ENCODE results near the gene SLC38A8. TPM values are rescaled to one million over a fixed set of nuclear protein-coding genes. Genes with fewer than 3 reads are reported as not detected.
A peak's percentile ranks its signal among the peaks of the same experiment; 100 is the strongest.

SLC38A8 gene
- total RNA-seq, 4 donors from 2014 or later: not detected

- Histone ChIP-seq H3K27ac (no peak overlapping the region), H3K27me3 (peaks cover 0 to 17% of the 10 kb centered on the region in 2 donors), H3K4me1 (peaks cover 0 to 11% (median 0%) of the 10 kb centered on the region in 4 donors), H3K36me3 (peaks cover 0 to 2% (median 0%) of the 10 kb centered on the region in 3 donors), H3K4me3 (no peak overlapping the region), H3K9me3 (no peaks in the 10 kb centered on the region)
- no peak for DNase-seq (ENCODE audit: low spot score in 2 of 2)
- WGBS, 2 donors: 70 to 75% methylated on average over 26 to 27 of the region's 27 CpGs
- TF ChIP-seq, protein P1, sequence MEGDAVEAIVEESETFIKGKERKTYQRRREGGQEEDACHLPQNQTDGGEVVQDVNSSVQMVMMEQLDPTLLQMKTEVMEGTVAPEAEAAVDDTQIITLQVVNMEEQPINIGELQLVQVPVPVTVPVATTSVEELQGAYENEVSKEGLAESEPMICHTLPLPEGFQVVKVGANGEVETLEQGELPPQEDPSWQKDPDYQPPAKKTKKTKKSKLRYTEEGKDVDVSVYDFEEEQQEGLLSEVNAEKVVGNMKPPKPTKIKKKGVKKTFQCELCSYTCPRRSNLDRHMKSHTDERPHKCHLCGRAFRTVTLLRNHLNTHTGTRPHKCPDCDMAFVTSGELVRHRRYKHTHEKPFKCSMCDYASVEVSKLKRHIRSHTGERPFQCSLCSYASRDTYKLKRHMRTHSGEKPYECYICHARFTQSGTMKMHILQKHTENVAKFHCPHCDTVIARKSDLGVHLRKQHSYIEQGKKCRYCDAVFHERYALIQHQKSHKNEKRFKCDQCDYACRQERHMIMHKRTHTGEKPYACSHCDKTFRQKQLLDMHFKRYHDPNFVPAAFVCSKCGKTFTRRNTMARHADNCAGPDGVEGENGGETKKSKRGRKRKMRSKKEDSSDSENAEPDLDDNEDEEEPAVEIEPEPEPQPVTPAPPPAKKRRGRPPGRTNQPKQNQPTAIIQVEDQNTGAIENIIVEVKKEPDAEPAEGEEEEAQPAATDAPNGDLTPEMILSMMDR (IDR thresholded peaks at IDR 0.05): no peak
- TF ChIP-seq EP300 (IDR thresholded peaks at IDR 0.05) (no peak), POLR2A (IDR thresholded peaks at IDR 0.05) (no peak)
Observed at GRCh38 chr16:83971165-83972130, 71.1 kb downstream of the SLC38A8 start.

- Histone ChIP-seq H3K27me3 (peaks cover 0 to 17% of the 10 kb centered on the region in 2 donors), H3K4me3 (no peak overlapping the region), H3K4me1 (peaks cover 0 to 11% (median 0%) of the 10 kb centered on the region in 4 donors), H3K9me3 (no peaks in the 10 kb centered on the region), H3K27ac (no peak overlapping the region), H3K36me3 (peaks cover 0 to 12% (median 0%) of the 10 kb centered on the region in 3 donors)
- DNase-seq (ENCODE audit: low spot score in 2 of 2): no peak
- TF ChIP-seq POLR2A (IDR thresholded peaks at IDR 0.05) (no peak), EP300 (IDR thresholded peaks at IDR 0.05) (no peak)
- TF ChIP-seq, protein P1 (IDR thresholded peaks at IDR 0.05): no peak
- 81 to 98% methylated on average over 4 to 6 of the region's 6 CpGs for WGBS, 2 donors
Observed at GRCh38 chr16:83970430-83970815, 72.2 kb downstream of the SLC38A8 start.

- peaks cover 0 to 11% (median 0%) of the 10 kb centered on the region in 4 donors for H3K4me1 ChIP-seq
- 54 to 58% methylated on average over 18 of the region's 18 CpGs for WGBS, 2 donors
- no peak overlapping the region for H3K27ac ChIP-seq
- peaks cover 0 to 17% of the 10 kb centered on the region in 2 donors for H3K27me3 ChIP-seq
- DNase-seq (ENCODE audit: low spot score in 2 of 2): no peak
- no peaks in the 10 kb centered on the region for H3K9me3 ChIP-seq
- H3K36me3 ChIP-seq: peaks cover 0 to 17% (median 0%) of the 10 kb centered on the region in 3 donors
- no peak for TF ChIP-seq EP300 (IDR thresholded peaks at IDR 0.05)
- TF ChIP-seq, protein P1 (IDR thresholded peaks at IDR 0.05): no peak
- TF ChIP-seq POLR2A (IDR thresholded peaks at IDR 0.05): no peak
- no peak overlapping the region for H3K4me3 ChIP-seq
Observed at GRCh38 chr16:83969771-83970429, 72.7 kb downstream of the SLC38A8 start.

DNA sequence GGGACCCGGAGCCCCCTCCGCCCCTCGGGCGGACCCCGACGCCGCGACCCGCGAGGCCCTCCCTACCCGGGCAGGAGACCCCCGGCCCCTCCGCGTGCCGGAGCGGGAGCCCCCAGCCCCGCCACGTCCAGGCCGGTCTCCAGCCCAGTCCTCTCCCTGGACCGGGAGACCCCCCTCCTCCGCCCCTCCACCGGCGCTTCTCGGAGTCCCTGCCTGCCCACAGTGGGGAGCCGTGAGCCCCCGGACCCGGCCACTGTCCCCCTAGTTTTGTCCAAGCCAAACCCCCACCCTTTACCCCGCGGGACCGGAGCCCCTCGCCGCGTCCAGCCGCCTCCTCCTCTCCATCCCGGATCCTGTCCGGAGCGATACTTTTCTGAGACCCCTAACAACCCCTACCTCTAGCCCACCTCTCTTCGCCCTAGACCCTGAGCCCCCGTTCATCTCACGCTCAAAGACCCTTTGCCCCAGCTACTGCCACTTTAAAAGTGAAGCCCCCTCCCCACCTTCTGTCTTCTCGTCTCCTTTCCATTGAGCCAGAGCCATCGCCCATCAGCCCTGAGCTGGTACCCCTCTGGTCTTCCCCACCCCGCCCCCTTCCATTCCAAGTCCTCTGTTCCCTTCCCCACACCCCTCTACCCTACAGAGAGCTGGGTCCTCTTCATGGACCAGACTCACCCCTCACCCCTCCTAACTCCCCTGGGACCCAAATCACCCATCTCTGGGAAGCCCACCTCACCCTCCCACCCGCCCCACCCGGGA is 73.5 kb downstream of the SLC38A8 start:
- DNase-seq (ENCODE audit: low spot score in 2 of 2): no peak
- peaks cover 0 to 11% (median 0%) of the 10 kb centered on the region in 4 donors for H3K4me1 ChIP-seq
- WGBS, 2 donors: 10 to 14% methylated on average over 20 to 22 of the region's 45 CpGs
- no peak for TF ChIP-seq POLR2A (IDR thresholded peaks at IDR 0.05)
- peak overlapping the region in 1 of 4 donors; percentile 56 for H3K4me3 ChIP-seq
- H3K27ac ChIP-seq: no peak overlapping the region
- H3K27me3 ChIP-seq: peaks cover 0 to 17% of the 10 kb centered on the region in 2 donors
- no peaks in the 10 kb centered on the region for H3K9me3 ChIP-seq
- peaks cover 0 to 26% (median 0%) of the 10 kb centered on the region in 3 donors for H3K36me3 ChIP-seq

- no peak for DNase-seq (ENCODE audit: low spot score in 2 of 2)
- Histone ChIP-seq H3K4me3 (peak overlapping the region in 3 of 4 donors; percentile 21 to 56 (median 26)), H3K27me3 (peaks cover 0 to 17% of the 10 kb centered on the region in 2 donors), H3K4me1 (peaks cover 0 to 11% (median 0%) of the 10 kb centered on the region in 4 donors), H3K9me3 (no peaks in the 10 kb centered on the region), H3K36me3 (peaks cover 0 to 32% (median 0%) of the 10 kb centered on the region in 3 donors), H3K27ac (no peak overlapping the region)
- TF ChIP-seq, protein P1 (IDR thresholded peaks at IDR 0.05): no peak
- TF ChIP-seq EP300 (IDR thresholded peaks at IDR 0.05) (no peak), POLR2A (IDR thresholded peaks at IDR 0.05) (no peak)
- 1% methylated on average over 16 to 30 of the region's 87 CpGs for WGBS, 2 donors
Observed at GRCh38 chr16:83968306-83968851, 74.2 kb downstream of the SLC38A8 start.
